Tibial nerve (tissue), 4 donors: ENCODE measurements around the gene VMP1. TPM values are rescaled to one million over a fixed set of nuclear protein-coding genes. Genes with fewer than 3 reads are reported as not detected.
"Not testable (repeated sequence)": the region's sequence is repeated elsewhere in the genome, so short reads cannot be mapped to it uniquely, and the experiment has no call there.

Experiments
- DNase-seq, 2 donors: peaks; one replicate each; pipeline ENCODE4 v3.0.0-alpha.2; 2019; ENCODE audit warnings: low spot score in 2 of 2
- H3K27ac ChIP-seq, 4 donors: fragments of 200-600 bp; sonication (generic) in 3 of 4; one replicate each; pipeline ENCODE4 v1.5.1; 2017 to 2019; ENCODE audit warnings: mild to moderate bottlenecking in 1 of 4
- H3K27me3 ChIP-seq, 2 donors: fragments of 200-600 bp; sonication (generic) in 1 of 2; one replicate each; pipeline versions ENCODE4 v1.5.1 to v1.6.0; 2017 to 2019
- H3K36me3 ChIP-seq, 3 donors: fragments of 200-600 bp; sonication (generic); one replicate each; pipeline ENCODE4 v1.5.1; 2018 to 2019
- H3K4me1 ChIP-seq, 4 donors: fragments of 200-600 bp; sonication (generic) in 3 of 4; one replicate each; pipeline ENCODE4 v1.5.1; 2017 to 2019
- H3K4me3 ChIP-seq, 4 donors: fragments of 200-600 bp; sonication (generic) in 3 of 4; one replicate each; pipeline ENCODE4 v1.5.1; 2017 to 2019; ENCODE audit warnings: mild to moderate bottlenecking in 1 of 4, moderate library complexity in 1 of 4
- H3K9me3 ChIP-seq, 4 donors: fragments of 200-600 bp; sonication (generic) in 3 of 4; one replicate each; pipeline ENCODE4 v1.5.1; 2017 to 2019
- CTCF ChIP-seq, 5 experiments: fragments of 200-600 bp in 3 of 5; fragments of 450-650 bp in 2 of 5; sonication (generic) in 3 of 5; IDR thresholded peaks; one replicate each; pipeline ENCODE4 v1.5.1; 2016 to 2019; ENCODE audit warnings: antibody characterized with exemption in 5 of 5, mild to moderate bottlenecking in 3 of 5, moderate library complexity in 2 of 5
- EP300 ChIP-seq, 2 donors: sonication (generic); formaldehyde crosslinking; IDR thresholded peaks; one replicate each; pipeline ENCODE4 v1.6.1; 2017; ENCODE audit warnings: antibody characterized with exemption in 2 of 2, mild to moderate bottlenecking in 1 of 2
- POLR2A ChIP-seq, 2 donors: fragments of 450-650 bp; IDR thresholded peaks; one replicate each; pipeline ENCODE4 v1.6.1; 2017; ENCODE audit warnings: antibody characterized with exemption in 2 of 2, mild to moderate bottlenecking in 2 of 2, moderate library complexity in 2 of 2
- WGBS, 2 donors: methylation state at CpG; one replicate each; pipeline ENCODE4 v1.1.5; 2018; 5-methylcytosine and 5-hydroxymethylcytosine counted together
- total RNA-seq, 4 donors: library from RNA; depleted of rRNA; stranded (reverse); fragments of >200 nt; gene quantifications; one replicate each; pipeline ENCODE4 v1.1.0, GENCODE V29; 2016

VMP1 gene
- total RNA-seq, 4 donors from 2014 or later: 113 to 427 (median 203) TPM

GRCh38 chr17:59790910-59791309, 83.5 kb downstream of the VMP1 start:
- no peaks in the 10 kb centered on the region for H3K27me3 ChIP-seq
- H3K27ac ChIP-seq: peak overlapping the region in 3 of 4 donors; percentile 32 to 89 (median 74)
- 83 to 88% methylated on average over 4 of the region's 4 CpGs for WGBS, 2 donors
- H3K36me3 ChIP-seq: peaks cover 0 to 10% (median 0%) of the 10 kb centered on the region in 3 donors
- peaks cover 0 to 34% (median 20%) of the 10 kb centered on the region in 4 donors for H3K4me1 ChIP-seq
- peak; percentile 73 to 75 for TF ChIP-seq EP300 (IDR thresholded peaks at IDR 0.05)
- no peak for TF ChIP-seq POLR2A (IDR thresholded peaks at IDR 0.05)
- no peak for TF ChIP-seq CTCF (IDR thresholded peaks at IDR 0.05)
- DNase-seq: peak in 1 of 2 donors; percentile 50
- H3K4me3 ChIP-seq: no peak overlapping the region
- no peaks in the 10 kb centered on the region for H3K9me3 ChIP-seq

DNA sequence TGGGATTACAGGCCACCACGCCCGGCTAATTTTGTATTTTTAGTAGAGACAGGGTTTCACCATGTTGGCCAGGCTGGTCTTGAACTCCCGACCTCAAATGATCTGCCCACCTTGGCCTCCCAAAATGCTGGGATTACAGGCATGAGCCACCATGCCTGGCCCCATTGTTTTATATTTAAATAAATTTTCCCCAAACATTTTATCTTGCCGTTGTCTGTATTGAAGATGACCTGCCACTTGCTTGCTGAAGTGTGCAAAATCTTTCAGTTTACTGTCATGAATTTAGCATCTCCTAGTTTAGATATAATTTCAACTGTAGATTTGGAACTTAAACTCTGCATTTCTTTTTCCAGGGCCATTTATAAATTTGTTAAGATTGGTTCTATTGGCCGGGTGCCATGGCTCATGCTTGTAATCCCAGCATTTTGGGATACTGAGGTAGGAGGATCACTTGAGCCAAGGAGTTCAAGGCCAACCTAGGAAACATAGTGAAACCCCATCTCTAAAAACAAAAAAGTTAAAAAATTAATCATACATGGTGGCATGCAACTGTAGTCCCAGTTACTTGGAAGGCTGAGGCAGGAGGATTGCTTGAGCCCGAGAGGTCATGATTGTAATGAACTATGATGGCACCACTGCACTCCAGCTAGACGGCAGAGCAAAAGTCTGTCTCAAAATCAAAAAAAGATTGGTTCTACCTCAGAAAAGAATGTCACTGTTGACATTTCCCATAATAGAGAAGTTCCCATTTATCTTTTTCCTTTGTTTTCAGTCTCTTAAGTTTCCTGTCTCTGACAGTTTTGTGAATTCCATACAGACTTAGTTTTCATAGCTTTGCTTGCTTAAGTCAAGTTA, 84.4 kb downstream of the VMP1 start:
- no peak for TF ChIP-seq POLR2A (IDR thresholded peaks at IDR 0.05)
- TF ChIP-seq EP300 (IDR thresholded peaks at IDR 0.05): no peak
- TF ChIP-seq CTCF (IDR thresholded peaks at IDR 0.05): no peak
- Histone ChIP-seq H3K27me3 (no peaks in the 10 kb centered on the region), H3K4me1 (peaks cover 0 to 24% (median 12%) of the 10 kb centered on the region in 4 donors), H3K4me3 (no peak overlapping the region), H3K9me3 (no peaks in the 10 kb centered on the region), H3K36me3 (peaks cover 0 to 10% (median 0%) of the 10 kb centered on the region in 3 donors), H3K27ac (peak overlapping the region in 2 of 4 donors; percentile 74 to 76)
- no peak for DNase-seq
- 91 to 93% methylated on average over 7 of the region's 7 CpGs for WGBS, 2 donors

DNA sequence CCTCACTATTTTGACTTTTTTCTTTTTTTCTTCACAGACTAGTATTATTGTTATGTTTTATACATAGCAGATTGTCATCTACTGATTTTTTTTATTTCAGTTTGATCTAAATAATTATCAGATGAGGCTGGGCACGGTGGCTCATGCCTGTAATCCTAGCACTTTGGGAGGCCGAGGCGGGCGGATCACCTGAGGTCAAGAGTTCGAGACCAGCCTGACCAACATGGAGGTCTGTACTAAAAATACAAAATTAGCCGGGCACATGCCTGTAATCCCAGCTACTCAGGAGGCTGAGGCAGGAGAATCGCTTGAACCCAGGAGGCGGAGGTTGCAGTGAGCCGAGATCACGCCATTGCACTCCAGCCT, 85.0 kb downstream of the VMP1 start:
- peaks cover 0 to 18% (median 6%) of the 10 kb centered on the region in 4 donors for H3K4me1 ChIP-seq
- not testable (repeated sequence) for H3K4me3 ChIP-seq, DNase-seq, H3K9me3 ChIP-seq, H3K27me3 ChIP-seq
- H3K36me3 ChIP-seq: peaks cover 0 to 10% (median 0%) of the 10 kb centered on the region in 3 donors
- peak overlapping the region in 1 of 4 donors; percentile 76 for H3K27ac ChIP-seq
- WGBS, 2 donors: 96 to 99% methylated on average over 10 of the region's 10 CpGs

DNA sequence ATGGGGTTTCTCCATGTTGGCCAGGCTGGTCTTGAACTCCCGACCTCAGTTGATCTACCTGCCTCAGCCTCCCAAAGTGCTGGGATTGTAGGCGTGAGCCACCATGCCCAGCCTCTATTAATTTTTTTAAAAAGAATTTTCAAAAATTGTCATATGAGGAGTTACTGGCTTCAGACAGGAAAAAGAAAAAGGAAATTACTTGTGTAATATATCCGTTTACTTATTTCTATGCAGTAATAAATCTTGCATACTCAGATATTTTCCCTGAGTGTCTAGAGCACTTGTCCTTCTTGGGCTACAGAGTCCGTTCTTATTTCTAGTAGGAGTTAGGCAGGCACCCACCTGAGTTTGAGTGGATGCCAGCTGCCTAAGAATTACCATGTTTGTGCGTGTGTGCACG, 85.8 kb downstream of the VMP1 start:
- TF ChIP-seq EP300 (IDR thresholded peaks at IDR 0.05) (no peak), POLR2A (IDR thresholded peaks at IDR 0.05) (no peak), CTCF (IDR thresholded peaks at IDR 0.05) (no peak)
- DNase-seq: no peak
- Histone ChIP-seq H3K27ac (no peak overlapping the region), H3K4me1 (peaks cover 0 to 11% (median 1%) of the 10 kb centered on the region in 4 donors), H3K9me3 (no peaks in the 10 kb centered on the region), H3K4me3 (no peak overlapping the region), H3K27me3 (no peaks in the 10 kb centered on the region), H3K36me3 (peaks cover 0 to 10% (median 0%) of the 10 kb centered on the region in 3 donors)
- no CpG with 5 or more reads among the region's 6 CpGs for WGBS, 2 donors

DNA sequence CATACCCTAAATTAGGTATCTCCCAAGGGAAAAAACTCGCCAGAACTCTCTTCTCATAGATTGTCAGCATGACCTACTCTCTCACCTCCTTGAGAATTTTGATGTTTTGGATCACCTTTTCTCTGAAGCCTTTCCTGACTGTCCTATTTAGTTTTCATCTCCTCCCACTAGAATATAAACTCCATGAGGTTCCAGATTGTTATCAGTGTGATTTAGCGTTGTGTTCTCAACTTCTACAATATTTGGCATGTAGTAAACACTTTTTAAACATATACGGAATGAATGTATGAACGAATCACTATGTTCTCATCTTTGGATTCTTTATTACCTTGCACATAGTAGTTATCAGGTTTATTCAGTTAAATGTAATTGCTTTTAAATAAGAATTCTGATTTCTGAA, 88.7 kb downstream of the VMP1 start:
- peaks cover 0 to 15% (median 0%) of the 10 kb centered on the region in 3 donors for H3K36me3 ChIP-seq
- H3K27ac ChIP-seq: no peak overlapping the region
- no peaks in the 10 kb centered on the region for H3K27me3 ChIP-seq
- 89 to 93% methylated on average over 4 of the region's 4 CpGs for WGBS, 2 donors
- DNase-seq: no peak
- H3K9me3 ChIP-seq: no peaks in the 10 kb centered on the region
- H3K4me3 ChIP-seq: no peak overlapping the region
- no peak for TF ChIP-seq EP300 (IDR thresholded peaks at IDR 0.05)
- no peaks in the 10 kb centered on the region for H3K4me1 ChIP-seq

DNA sequence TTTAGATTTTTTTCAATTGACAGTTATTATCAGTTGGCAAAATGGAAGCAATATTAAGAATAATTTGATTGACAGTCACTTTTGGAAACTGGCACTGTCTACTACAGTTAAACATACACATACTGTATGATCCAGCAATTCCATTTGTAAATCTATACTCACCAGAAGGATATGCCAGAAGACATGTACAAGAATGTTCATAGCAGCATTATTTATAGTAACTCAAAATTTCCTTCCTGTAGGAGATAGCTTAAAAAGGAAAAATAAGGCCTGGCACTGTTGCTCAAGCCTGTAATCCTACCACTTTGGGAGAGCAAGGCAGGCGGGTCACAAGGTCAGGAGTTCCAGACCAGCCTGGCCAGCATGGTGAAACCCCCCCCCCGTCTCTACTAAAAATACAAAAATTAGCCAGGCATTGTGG, 89.3 kb downstream of the VMP1 start:
- Histone ChIP-seq H3K27ac (no peak overlapping the region), H3K36me3 (peaks cover 0 to 15% (median 0%) of the 10 kb centered on the region in 3 donors), H3K27me3 (no peaks in the 10 kb centered on the region), H3K4me3 (no peak overlapping the region), H3K4me1 (no peaks in the 10 kb centered on the region), H3K9me3 (no peaks in the 10 kb centered on the region)
- no peak for DNase-seq
- 61 to 64% methylated on average over 2 of the region's 2 CpGs for WGBS, 2 donors
- TF ChIP-seq POLR2A (IDR thresholded peaks at IDR 0.05) (no peak), CTCF (IDR thresholded peaks at IDR 0.05) (no peak), EP300 (IDR thresholded peaks at IDR 0.05) (no peak)
